Endothelial cell of umbilical vein (primary cell): ENCODE results near the gene ZNF446. TPM values are rescaled to one million over a fixed set of nuclear protein-coding genes. Genes with fewer than 3 reads are reported as not detected.
A peak's percentile ranks its signal among the peaks of the same experiment; 100 is the strongest.

Source experiments
- BruUV-seq: library from RNA; stranded (reverse); fragments of 400-500 nt; replicated peaks from 2 replicates; lab custom pipeline; 2021; lab: Mats Ljungman, UMichigan
- CTCF ChIA-PET: fragments of 300-600, 350-600 bp; sonication (Branson Sonifier 250); formaldehyde crosslinking; loops from one replicate; lab custom pipeline; 2021; ENCODE audit warnings: antibody characterized with exemption, inconsistent platforms; lab: Charles Lee
- POLR2A ChIA-PET: fragments of 300-600, 350-600 bp; sonication (Branson Sonifier 250); formaldehyde crosslinking; loops from one replicate; lab custom pipeline; 2021; ENCODE audit warnings: antibody characterized with exemption, inconsistent platforms; lab: Charles Lee
- DNase-seq: peaks from one replicate; pipeline ENCODE4 v3.0.0-alpha.2; 2011; ENCODE audit warnings: low read depth, low spot score
- FAIRE-seq: peaks from 2 replicates; lab custom pipeline; 2011; peaks lifted over from hg19 to GRCh38; lab: Jason Lieb, UNC
- H2AFZ ChIP-seq: 2 replicates; pipeline ENCODE4 v1.6.0; 2012; ENCODE audit warnings: low read depth, low read length, control low read depth, inconsistent platforms
- H3K27ac ChIP-seq: 2 replicates; pipeline ENCODE4 v1.5.1; 2011; ENCODE audit warnings: low read depth, mild to moderate bottlenecking, control low read depth, low read length, moderate library complexity; ENCODE audit not compliant: insufficient read depth
- H3K27me3 ChIP-seq, 2 experiments: 2 replicates each; pipeline versions ENCODE4 v1.6.0 to v1.6.1; 2011; ENCODE audit warnings: low read length in 2 of 2, mixed read lengths in 1 of 2; ENCODE audit not compliant: control insufficient read depth in 2 of 2, insufficient read depth in 2 of 2
- H3K36me3 ChIP-seq, 2 experiments: 2 replicates in 1 of 2; 3 replicates in 1 of 2; pipeline ENCODE4 v1.5.1; 2011; ENCODE audit warnings: low read length in 2 of 2, mild to moderate bottlenecking in 1 of 2, moderate library complexity in 1 of 2; ENCODE audit not compliant: control insufficient read depth in 2 of 2, insufficient read depth in 2 of 2; ENCODE audit errors: extremely low read depth in 1 of 2
- H3K4me1 ChIP-seq: 3 replicates; pipeline ENCODE4 v1.5.1; 2011; ENCODE audit warnings: mild to moderate bottlenecking, low read length; ENCODE audit not compliant: control insufficient read depth, insufficient read depth; ENCODE audit errors: extremely low read depth
- H3K4me2 ChIP-seq: 2 replicates; pipeline ENCODE4 v1.6.1; 2011; ENCODE audit warnings: low read length, control low read depth, mixed read lengths; ENCODE audit not compliant: insufficient read depth
- H3K4me3 ChIP-seq, 3 experiments: fragments of 200-600 bp in 1 of 3; sonication (generic), shearing (Covaris generic) in 1 of 3; replicated peaks in 1 of 3; 2 replicates each; pipeline ENCODE4 v1.5.1; 2011 to 2016; ENCODE audit warnings: control low read depth in 3 of 3, low read length in 3 of 3, mild to moderate bottlenecking in 2 of 3, inconsistent platforms in 1 of 3, low read depth in 1 of 3, moderate library complexity in 1 of 3; ENCODE audit not compliant: insufficient read depth in 1 of 3
- H3K79me2 ChIP-seq: 2 replicates; pipeline ENCODE4 v1.6.0; 2012; ENCODE audit warnings: low read length, inconsistent platforms; ENCODE audit not compliant: control insufficient read depth, insufficient read depth
- H3K9ac ChIP-seq: replicated peaks from 2 replicates; pipeline ENCODE3; 2011; ENCODE audit warnings: low read length, control low read depth; ENCODE audit not compliant: insufficient read depth; ENCODE audit errors: extremely low read depth
- H3K9me1 ChIP-seq: replicated peaks from 3 replicates; pipeline ENCODE4 v1.6.0; 2011; ENCODE audit warnings: mild to moderate bottlenecking, low read length; ENCODE audit not compliant: control insufficient read depth, insufficient read depth; ENCODE audit errors: extremely low read depth
- H3K9me3 ChIP-seq: replicated peaks from 2 replicates; pipeline ENCODE4 v1.5.1; 2012; ENCODE audit warnings: low read length, inconsistent platforms; ENCODE audit not compliant: control insufficient read depth, insufficient read depth
- H4K20me1 ChIP-seq: replicated peaks from 2 replicates; pipeline ENCODE3; 2011; ENCODE audit warnings: mild to moderate bottlenecking, low read length; ENCODE audit not compliant: control insufficient read depth, insufficient read depth; ENCODE audit errors: extremely low read depth
- EZH2 ChIP-seq: IDR thresholded peaks from 2 replicates; pipeline ENCODE4 v1.6.1; 2012; ENCODE audit warnings: borderline replicate concordance, low read depth, mild to moderate bottlenecking, moderate library complexity, low read length, inconsistent platforms; ENCODE audit not compliant: severe bottlenecking
- FOS ChIP-seq: IDR thresholded peaks from 2 replicates; pipeline ENCODE4 v1.6.1; 2011; ENCODE audit warnings: mild to moderate bottlenecking, low read length, moderate library complexity, borderline replicate concordance; ENCODE audit not compliant: insufficient read depth
- GATA2 ChIP-seq: IDR thresholded peaks from 2 replicates; pipeline ENCODE4 v1.7.0; 2011; ENCODE audit warnings: low read depth, mild to moderate bottlenecking, moderate library complexity, mixed read lengths, low read length; ENCODE audit not compliant: insufficient read length, insufficient read depth
- MYC ChIP-seq: IDR thresholded peaks from one replicate; pipeline ENCODE4 v1.6.1; 2011; ENCODE audit warnings: mild to moderate bottlenecking, low read depth, low read length
- POLR2AphosphoS5 ChIP-seq: IDR thresholded peaks from 2 replicates; pipeline ENCODE4 v1.6.1; 2012; ENCODE audit warnings: low read depth, mild to moderate bottlenecking, control low read depth, low read length, moderate library complexity; ENCODE audit not compliant: insufficient read depth
- dilution Hi-C: fragments of 300-500 bp; cut with MboI; formaldehyde crosslinking; loops from one replicate; pipeline ENCODE4 v1.15.0; 2019; ENCODE audit warnings: low sequenced_read_pairs; ENCODE audit not compliant: extremely low pct_ligation_motif_present
- intact Hi-C: fragments of 100-400 bp; cut with micrococcal nuclease; formaldehyde crosslinking; loops from one replicate; pipeline ENCODE4 v1.10.0; 2022
- polyA plus RNA-seq, 4 experiments: library from polyadenylated mRNA; depleted of rRNA in 3 of 4; stranded (reverse) in 3 of 4; unstranded in 1 of 4; fragments of >200 nt; gene quantifications; 2 replicates each; pipeline versions ENCODE4 v1.2.1 to v1.2.3, GENCODE V29; 2011 to 2012; ENCODE audit warnings: missing spikeins in 1 of 4
- total RNA-seq: library from RNA; stranded (reverse); gene quantifications from 2 replicates; pipeline ENCODE4 v1.2.3, GENCODE V29; 2021
- TF ChIP-seq, protein P1 (sequence below), 2 donors: IDR thresholded peaks; 1 replicate in 1 of 2; 2 replicates in 1 of 2; pipeline ENCODE4 v1.5.1; 2011; ENCODE audit warnings: low read length in 2 of 2, mild to moderate bottlenecking in 2 of 2, moderate library complexity in 2 of 2, control low read depth in 1 of 2, inconsistent platforms in 1 of 2, low read depth in 1 of 2; ENCODE audit not compliant: insufficient read depth in 1 of 2; ENCODE audit errors: extremely low read depth in 1 of 2

The ZNF446 gene
- total and polyA plus RNA-seq, 2 donors (not counting 3 experiments of a cell fraction or from before 2014, with no cell fraction given) = 7.0 to 8.3 TPM

DNA sequence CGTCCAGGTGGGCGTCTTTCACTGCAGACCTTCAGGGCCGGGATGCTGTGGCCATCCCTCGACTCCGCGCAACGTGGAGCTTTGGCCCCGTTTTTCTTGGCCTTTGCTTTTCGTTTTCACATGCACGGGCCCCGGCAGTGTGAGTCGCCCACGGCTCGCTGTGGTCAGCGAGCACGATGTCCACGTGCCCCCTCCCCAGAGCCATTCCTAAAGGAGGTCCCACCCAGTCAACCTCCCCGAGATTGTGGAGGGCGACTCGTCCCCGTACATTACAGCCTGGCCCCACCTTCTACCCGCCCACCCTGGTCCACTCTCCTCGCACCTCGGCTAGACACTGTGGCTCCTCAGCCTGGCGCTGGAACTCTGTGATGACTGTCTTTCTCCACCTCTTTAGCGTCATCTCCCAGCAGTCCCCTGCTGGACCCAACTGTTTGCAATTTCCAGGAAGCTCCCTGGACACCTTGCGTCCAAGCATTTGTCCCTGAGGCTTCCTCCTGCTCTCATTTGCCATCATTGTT lies 405 bp downstream of the ZNF446 start:
- TSS peak; percentile 34 for BruUV-seq
- peak overlapping the region; percentile 47 for H3K9ac ChIP-seq
- H4K20me1 ChIP-seq = no peaks in the 10 kb centered on the region
- peaks cover 9% of the 10 kb centered on the region for H3K4me1 ChIP-seq
- TF ChIP-seq GATA2 (no peak), POLR2AphosphoS5 (no peak), FOS (no peak), MYC (no peak), EZH2 (no peak)
- TF ChIP-seq, protein P1, sequence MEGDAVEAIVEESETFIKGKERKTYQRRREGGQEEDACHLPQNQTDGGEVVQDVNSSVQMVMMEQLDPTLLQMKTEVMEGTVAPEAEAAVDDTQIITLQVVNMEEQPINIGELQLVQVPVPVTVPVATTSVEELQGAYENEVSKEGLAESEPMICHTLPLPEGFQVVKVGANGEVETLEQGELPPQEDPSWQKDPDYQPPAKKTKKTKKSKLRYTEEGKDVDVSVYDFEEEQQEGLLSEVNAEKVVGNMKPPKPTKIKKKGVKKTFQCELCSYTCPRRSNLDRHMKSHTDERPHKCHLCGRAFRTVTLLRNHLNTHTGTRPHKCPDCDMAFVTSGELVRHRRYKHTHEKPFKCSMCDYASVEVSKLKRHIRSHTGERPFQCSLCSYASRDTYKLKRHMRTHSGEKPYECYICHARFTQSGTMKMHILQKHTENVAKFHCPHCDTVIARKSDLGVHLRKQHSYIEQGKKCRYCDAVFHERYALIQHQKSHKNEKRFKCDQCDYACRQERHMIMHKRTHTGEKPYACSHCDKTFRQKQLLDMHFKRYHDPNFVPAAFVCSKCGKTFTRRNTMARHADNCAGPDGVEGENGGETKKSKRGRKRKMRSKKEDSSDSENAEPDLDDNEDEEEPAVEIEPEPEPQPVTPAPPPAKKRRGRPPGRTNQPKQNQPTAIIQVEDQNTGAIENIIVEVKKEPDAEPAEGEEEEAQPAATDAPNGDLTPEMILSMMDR (IDR thresholded peaks at IDR 0.05; ENCODE audit: extremely low read depth in 1 of 2, insufficient read depth in 1 of 2, low read depth in 1 of 2, low read length in 2 of 2) = no peak
- H3K9me1 ChIP-seq = no peaks in the 10 kb centered on the region
- H3K4me3 ChIP-seq = peak overlapping the region; percentile 49 to 70 (median 56)
- ChIA-PET POLR2A (no interaction called here), CTCF (interaction anchor here (1.7 kb wide), 1 partner anchor 43 kb away, joined by 7 read pairs; the partner anchor contains the start of gene ZBTB45)
- H3K4me2 ChIP-seq = peak overlapping the region; percentile 74
- H3K79me2 ChIP-seq = no peaks in the 10 kb centered on the region
- peak overlapping the region; percentile 73 for H3K27ac ChIP-seq
- FAIRE-seq (peak; percentile 4), DNase-seq (no peak)
- dilution Hi-C loops = no loop called here
- peak overlapping the region; percentile 89 for H2AFZ ChIP-seq
- H3K9me3 ChIP-seq = no peaks in the 10 kb centered on the region
- intact Hi-C loops = loop anchor here (1.0 kb wide), 3 partner anchors 23 to 114 kb away; partner anchors contain the start of genes ZNF324B and ZNF497
- H3K27me3 ChIP-seq = no peaks in the 10 kb centered on the region
- H3K36me3 ChIP-seq = peaks cover 0 to 11% of the 10 kb centered on the region in 2 experiments
